B cell (primary cell): ENCODE measurements around the gene TEX54. TPM values are rescaled to one million over a fixed set of nuclear protein-coding genes. Genes with fewer than 3 reads are reported as not detected.

Experiments
- ATAC-seq: fragments of 200-7000 bp; cut with Tn5 transposase; one replicate; pipeline ENCODE4 v1.10.0; 2021; ENCODE audit warnings: low read depth, mild to moderate bottlenecking, moderate number of reproducible peaks, moderate library complexity
- CTCF ChIA-PET: fragments of 350-600 bp; sonication (Branson Sonifier 250); formaldehyde crosslinking; loops from one replicate; lab custom pipeline; 2021; ENCODE audit warnings: antibody characterized with exemption, inconsistent platforms; lab: Charles Lee
- POLR2A ChIA-PET: fragments of 350-600 bp; sonication (Branson Sonifier 250); formaldehyde crosslinking; loops from one replicate; lab custom pipeline; 2021; ENCODE audit warnings: antibody characterized with exemption; lab: Charles Lee
- DNase-seq: peaks from one replicate; pipeline ENCODE4 v3.0.0; 2013
- H2AFZ ChIP-seq: 2 replicates; pipeline ENCODE4 v1.6.1; 2012; ENCODE audit warnings: mild to moderate bottlenecking, low read depth, low read length; ENCODE audit not compliant: insufficient read depth, poor library complexity, severe bottlenecking
- H3K27ac ChIP-seq, 2 donors: 1 replicate in 1 of 2; 2 replicates in 1 of 2; pipeline ENCODE4 v1.5.1; 2012 to 2013; ENCODE audit warnings: low read length in 2 of 2, mild to moderate bottlenecking in 2 of 2, moderate library complexity in 1 of 2
- H3K27me3 ChIP-seq, 4 experiments: fragments of 200-600 bp in 1 of 4; sonication (generic) in 1 of 4; replicated peaks in 1 of 4; 1 replicate in 2 of 4; 2 replicates in 2 of 4; pipeline versions ENCODE4 v1.6.1 to v1.7.0; 2013 to 2016; ENCODE audit warnings: low read length in 3 of 4, mild to moderate bottlenecking in 2 of 4, mixed read lengths in 1 of 4, moderate library complexity in 1 of 4; ENCODE audit not compliant: insufficient read depth in 4 of 4, control insufficient read depth in 3 of 4; ENCODE audit errors: control extremely low read depth in 1 of 4
- H3K36me3 ChIP-seq, 2 experiments: replicated peaks in 1 of 2; 1 replicate in 1 of 2; 2 replicates in 1 of 2; pipeline versions ENCODE4 v1.6.1 to v1.7.1; 2013; ENCODE audit warnings: low read length in 1 of 2; ENCODE audit not compliant: insufficient read depth in 2 of 2, control insufficient read depth in 1 of 2; ENCODE audit errors: control extremely low read depth in 1 of 2, extremely low read depth in 1 of 2
- H3K4me1 ChIP-seq, 2 donors: fragments of 200-600 bp in 1 of 2; sonication (generic) in 1 of 2; 1 replicate in 1 of 2; 2 replicates in 1 of 2; pipeline versions ENCODE4 v1.5.1 to v1.6.1; 2013 to 2017; ENCODE audit warnings: low read length in 2 of 2; ENCODE audit not compliant: control insufficient read depth in 2 of 2, insufficient read depth in 2 of 2
- H3K4me2 ChIP-seq: replicated peaks from 2 replicates; pipeline ENCODE3; 2012; ENCODE audit warnings: mild to moderate bottlenecking, low read depth, low read length; ENCODE audit not compliant: poor library complexity, severe bottlenecking
- H3K4me3 ChIP-seq, 5 experiments: fragments of 200-600 bp in 1 of 5; sonication (generic) in 1 of 5; 1 replicate in 3 of 5; 2 replicates in 2 of 5; pipeline versions ENCODE4 v1.5.1 to v1.7.0; 2011 to 2016; ENCODE audit warnings: low read length in 4 of 5, mild to moderate bottlenecking in 4 of 5, low read depth in 2 of 5, control low read depth in 1 of 5, moderate library complexity in 1 of 5; ENCODE audit not compliant: insufficient read depth in 1 of 5; ENCODE audit errors: control extremely low read depth in 1 of 5, extremely low read depth in 1 of 5
- H3K79me2 ChIP-seq: fragments of 200-600 bp; sonication (generic); one replicate; pipeline ENCODE4 v1.6.0; 2016; ENCODE audit warnings: low read length; ENCODE audit not compliant: control insufficient read depth, insufficient read depth
- H3K9ac ChIP-seq: fragments of 200-600 bp; sonication (generic); 2 replicates; pipeline ENCODE4 v1.6.1; 2017; ENCODE audit warnings: mild to moderate bottlenecking, low read length, moderate library complexity
- H3K9me3 ChIP-seq, 3 donors: one replicate each; pipeline versions ENCODE4 v1.6.1 to v1.7.1; 2013; ENCODE audit warnings: low read length in 2 of 3; ENCODE audit not compliant: control insufficient read depth in 2 of 3, insufficient read depth in 1 of 3; ENCODE audit errors: control extremely low read depth in 1 of 3
- H4K20me1 ChIP-seq: 2 replicates; pipeline ENCODE4 v1.6.0; 2012; ENCODE audit warnings: mild to moderate bottlenecking, low read length; ENCODE audit not compliant: insufficient read depth, control insufficient read depth, poor library complexity, severe bottlenecking
- H3K27ac Mint-ChIP-seq: one replicate; pipeline ENCODE4 v1.8.0; 2021; ENCODE audit warnings: mixed read lengths
- H3K27me3 Mint-ChIP-seq: one replicate; pipeline ENCODE4 v1.8.0; 2021; ENCODE audit warnings: mixed read lengths
- H3K4me1 Mint-ChIP-seq: one replicate; pipeline ENCODE4 v1.8.0; 2021; ENCODE audit warnings: mixed read lengths
- H3K4me3 Mint-ChIP-seq: one replicate; pipeline ENCODE4 v1.8.0; 2021; ENCODE audit warnings: mixed read lengths
- H3K9me3 Mint-ChIP-seq: one replicate; pipeline ENCODE4 v1.8.0; 2022; ENCODE audit warnings: mixed read lengths; ENCODE audit not compliant: insufficient read depth
- EZH2 ChIP-seq: IDR thresholded peaks from 2 replicates; pipeline ENCODE4 v1.6.1; 2012; ENCODE audit warnings: borderline replicate concordance, low read depth, mild to moderate bottlenecking, moderate library complexity, low read length; ENCODE audit not compliant: insufficient read depth, poor library complexity, severe bottlenecking
- WGBS: methylation state at CpG from one replicate; pipeline ENCODE4 v1.1.5; 2013; ENCODE audit warnings: missing lambda C conversion rate; ENCODE audit not compliant: insufficient coverage; 5-methylcytosine and 5-hydroxymethylcytosine counted together
- intact Hi-C: fragments of 100-400 bp; cut with micrococcal nuclease; formaldehyde crosslinking; loops from one replicate; pipeline ENCODE4 v1.10.0; 2022
- polyA plus RNA-seq: library from polyadenylated mRNA; depleted of rRNA; stranded (reverse); fragments of >200 nt; gene quantifications from 2 replicates; pipeline ENCODE4 v1.2.3, GENCODE V29; 2012
- total RNA-seq, 2 donors: library from RNA; stranded (reverse); fragments of 120-200 nt in 1 of 2; gene quantifications; 1 replicate in 1 of 2; 2 replicates in 1 of 2; pipeline versions ENCODE4 v1.2.3 to v1.2.4, GENCODE V29; 2013 to 2022
- TF ChIP-seq, protein P1 (sequence below): fragments of 200-600 bp; IDR thresholded peaks from one replicate; pipeline ENCODE4 v1.8.0; 2022; ENCODE audit warnings: antibody characterized with exemption, mild to moderate bottlenecking

The TEX54 gene
- total and polyA plus RNA-seq, 2 donors (not counting 1 experiment from before 2014, with no cell fraction given) = 1.1 TPM; not detected in 1

- TF ChIP-seq, protein P1, sequence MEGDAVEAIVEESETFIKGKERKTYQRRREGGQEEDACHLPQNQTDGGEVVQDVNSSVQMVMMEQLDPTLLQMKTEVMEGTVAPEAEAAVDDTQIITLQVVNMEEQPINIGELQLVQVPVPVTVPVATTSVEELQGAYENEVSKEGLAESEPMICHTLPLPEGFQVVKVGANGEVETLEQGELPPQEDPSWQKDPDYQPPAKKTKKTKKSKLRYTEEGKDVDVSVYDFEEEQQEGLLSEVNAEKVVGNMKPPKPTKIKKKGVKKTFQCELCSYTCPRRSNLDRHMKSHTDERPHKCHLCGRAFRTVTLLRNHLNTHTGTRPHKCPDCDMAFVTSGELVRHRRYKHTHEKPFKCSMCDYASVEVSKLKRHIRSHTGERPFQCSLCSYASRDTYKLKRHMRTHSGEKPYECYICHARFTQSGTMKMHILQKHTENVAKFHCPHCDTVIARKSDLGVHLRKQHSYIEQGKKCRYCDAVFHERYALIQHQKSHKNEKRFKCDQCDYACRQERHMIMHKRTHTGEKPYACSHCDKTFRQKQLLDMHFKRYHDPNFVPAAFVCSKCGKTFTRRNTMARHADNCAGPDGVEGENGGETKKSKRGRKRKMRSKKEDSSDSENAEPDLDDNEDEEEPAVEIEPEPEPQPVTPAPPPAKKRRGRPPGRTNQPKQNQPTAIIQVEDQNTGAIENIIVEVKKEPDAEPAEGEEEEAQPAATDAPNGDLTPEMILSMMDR = no peak
- TF ChIP-seq EZH2 = no peak
- Histone ChIP-seq H3K4me3 (peak within 1 kb of the TSS; percentile 69 to 96 (median 92)), H3K4me2 (peak within 1 kb of the TSS; percentile 94), H3K36me3 (peaks cover 4 to 49% of the 10 kb centered on the region in 2 experiments), H2AFZ (peak within 1 kb of the TSS; percentile 75), H3K9me3 (no peaks in the 10 kb centered on the region), H3K4me1 (peaks cover 16 to 30% of the 10 kb centered on the region in 2 donors), H4K20me1 (peaks cover 36% of the 10 kb centered on the region), H3K79me2 (peaks cover 84% of the 10 kb centered on the region), H3K27ac (peak within 1 kb of the TSS; percentile 96 to 99), H3K27me3 (no peaks in the 10 kb centered on the region), H3K9ac (peak within 1 kb of the TSS; percentile 99)
- peaks cover 43% of the 10 kb centered on the region for H3K4me1 Mint-ChIP-seq
- DNase-seq = peak; percentile 100
- under 1% methylated on average over 61 of the region's 65 CpGs for WGBS
- H3K9me3 Mint-ChIP-seq = no peaks in the 10 kb centered on the region
- peak within 1 kb of the TSS; percentile 97 for H3K27ac Mint-ChIP-seq
- H3K27me3 Mint-ChIP-seq = no peaks in the 10 kb centered on the region
- POLR2A ChIA-PET = interaction anchor here (0.6 to 2.8 kb wide), 16 partner anchors 9 to 241 kb away, joined by 3 to 53 read pairs (median 9); partner anchors contain the start of genes C11orf98, CSKMT, HNRNPUL2 and MTA2
- intact Hi-C loops = loop anchor here (1.0 to 2.0 kb wide), 10 partner anchors 8 to 257 kb away; partner anchors contain the start of genes GANAB, HNRNPUL2, NXF1 and TAF6L
- H3K4me3 Mint-ChIP-seq = peak within 1 kb of the TSS; percentile 92
- ATAC-seq = peak; percentile 95
- CTCF ChIA-PET = interaction anchor here (0.6 to 2.8 kb wide), 12 partner anchors 9 to 294 kb away, joined by 3 to 14 read pairs (median 5); partner anchors contain the start of genes TMEM179B, TTC9C and ZBTB3
These were observed 913 bp downstream of the TEX54 start, which contains the start of gene STX5 for GRCh38 chr11:62831520-62832335. STX5 (minus strand) TSS chr11:62832051; CDS start chr11:62831243, 808 bp downstream.
